ENCODE data around the gene SLC25A47.
"Not testable (repeated sequence)": the region's sequence is repeated elsewhere in the genome, so short reads cannot be mapped to it uniquely, and the experiment has no call there.

SLC25A47 gene

DNA sequence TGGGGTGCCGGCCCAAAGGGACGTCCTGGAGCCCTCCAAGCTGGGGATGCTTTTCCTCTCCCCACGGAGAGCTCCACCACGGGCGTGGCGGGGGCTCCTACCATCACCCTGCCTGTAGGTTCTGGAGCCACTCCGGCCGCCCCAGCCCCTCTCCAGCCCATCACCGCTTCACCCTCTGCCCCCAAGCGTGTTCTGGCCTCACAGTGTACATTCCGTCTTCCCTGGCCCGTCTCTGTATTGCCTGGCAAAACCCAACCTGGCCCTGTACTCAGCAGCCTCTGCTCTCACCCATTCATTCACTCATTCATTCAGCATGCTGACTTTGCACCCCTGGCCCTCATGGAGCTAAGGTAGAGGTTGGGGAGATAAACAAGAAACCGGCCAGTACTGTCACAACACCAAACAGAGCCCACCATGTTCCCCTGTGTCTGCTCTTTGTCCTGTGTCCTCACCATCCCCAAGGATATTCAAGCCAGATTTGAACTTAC is 37.2 kb upstream of the SLC25A47 start:
- H3K4me3 ChIP-seq (ENCODE audit: low read depth, low read length): peak overlapping the region; percentile 74
- TF ChIP-seq, protein P1, sequence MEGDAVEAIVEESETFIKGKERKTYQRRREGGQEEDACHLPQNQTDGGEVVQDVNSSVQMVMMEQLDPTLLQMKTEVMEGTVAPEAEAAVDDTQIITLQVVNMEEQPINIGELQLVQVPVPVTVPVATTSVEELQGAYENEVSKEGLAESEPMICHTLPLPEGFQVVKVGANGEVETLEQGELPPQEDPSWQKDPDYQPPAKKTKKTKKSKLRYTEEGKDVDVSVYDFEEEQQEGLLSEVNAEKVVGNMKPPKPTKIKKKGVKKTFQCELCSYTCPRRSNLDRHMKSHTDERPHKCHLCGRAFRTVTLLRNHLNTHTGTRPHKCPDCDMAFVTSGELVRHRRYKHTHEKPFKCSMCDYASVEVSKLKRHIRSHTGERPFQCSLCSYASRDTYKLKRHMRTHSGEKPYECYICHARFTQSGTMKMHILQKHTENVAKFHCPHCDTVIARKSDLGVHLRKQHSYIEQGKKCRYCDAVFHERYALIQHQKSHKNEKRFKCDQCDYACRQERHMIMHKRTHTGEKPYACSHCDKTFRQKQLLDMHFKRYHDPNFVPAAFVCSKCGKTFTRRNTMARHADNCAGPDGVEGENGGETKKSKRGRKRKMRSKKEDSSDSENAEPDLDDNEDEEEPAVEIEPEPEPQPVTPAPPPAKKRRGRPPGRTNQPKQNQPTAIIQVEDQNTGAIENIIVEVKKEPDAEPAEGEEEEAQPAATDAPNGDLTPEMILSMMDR (IDR thresholded peaks at IDR 0.05; ENCODE audit: borderline replicate concordance, insufficient read depth, low read depth, low read length): no peak

DNA sequence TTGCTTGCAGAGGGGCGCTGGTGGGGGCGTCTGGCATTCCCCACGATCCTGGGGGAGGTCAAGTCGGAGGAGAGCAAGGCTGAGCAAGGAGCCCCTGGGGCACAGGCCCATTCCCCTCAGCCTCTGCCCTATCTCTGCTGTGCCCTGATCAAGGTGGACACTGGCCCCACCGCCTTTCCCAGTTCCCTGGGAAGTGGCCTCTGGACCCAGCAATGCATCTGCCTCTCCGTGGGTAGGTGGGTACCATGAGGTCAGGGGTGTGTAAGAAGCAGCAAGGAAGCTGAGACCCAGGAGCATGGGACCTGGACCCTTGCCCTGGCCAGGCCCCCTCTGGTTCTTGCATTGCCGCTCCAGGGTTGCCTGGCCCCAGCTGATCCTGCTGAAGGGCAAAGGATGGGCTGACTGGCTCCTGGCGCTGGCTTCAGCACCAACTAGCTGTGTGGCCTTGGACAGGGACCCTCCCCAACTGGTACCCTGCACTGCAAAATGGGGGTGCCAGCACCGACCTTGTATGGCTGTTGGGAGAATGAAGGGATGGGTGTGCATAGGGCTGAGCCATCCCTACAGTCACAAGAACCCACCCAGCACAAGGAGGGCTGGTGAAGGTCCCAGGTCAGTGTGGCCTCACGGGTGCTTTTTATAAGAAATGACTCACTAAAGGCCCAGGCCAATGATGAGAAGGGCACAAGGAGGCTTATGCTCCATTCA is 36.5 kb upstream of the SLC25A47 start:
- no peak overlapping the region for H3K4me3 ChIP-seq (ENCODE audit: low read depth, low read length)
- TF ChIP-seq, protein P1 (IDR thresholded peaks at IDR 0.05; ENCODE audit: borderline replicate concordance, insufficient read depth, low read depth, low read length): no peak

DNA sequence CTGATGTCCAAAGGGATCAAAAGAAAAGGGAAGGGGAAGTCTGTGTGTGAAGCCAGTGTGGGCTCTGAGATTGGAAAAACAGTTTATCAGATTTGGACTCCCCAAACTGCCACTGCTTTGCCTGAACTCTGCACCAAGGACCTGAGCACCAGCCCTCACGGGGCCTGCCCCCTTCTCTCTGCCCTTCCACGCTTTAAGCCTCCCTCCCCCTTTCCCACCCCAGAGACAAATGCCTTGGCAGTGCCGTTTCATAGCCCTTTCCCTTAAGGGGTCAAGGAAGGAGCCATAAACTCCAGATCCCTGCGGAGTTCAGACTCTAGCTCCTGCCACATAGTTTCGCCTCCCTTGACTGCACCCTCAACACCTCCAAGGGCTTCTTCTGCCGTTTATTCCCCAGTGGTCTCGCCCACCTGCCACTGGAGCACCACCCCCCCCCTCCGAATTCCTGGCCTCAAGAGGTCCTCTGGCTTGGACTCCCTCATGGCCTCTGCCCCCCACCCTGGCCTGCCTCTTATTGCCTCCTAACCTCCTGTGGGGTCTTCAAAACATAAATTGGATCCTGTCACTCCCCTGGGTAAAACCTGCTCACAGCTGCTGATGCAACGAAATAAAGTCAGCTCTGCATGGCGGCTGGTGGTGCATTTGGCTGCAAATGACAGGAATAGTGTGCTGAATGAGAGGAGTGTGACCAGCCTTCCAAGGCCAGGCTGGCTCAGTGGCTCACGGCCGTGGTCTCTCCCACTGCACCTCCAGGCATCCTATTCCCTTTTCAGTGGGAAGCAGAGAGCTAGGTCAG is 35.7 kb upstream of the SLC25A47 start:
- TF ChIP-seq, protein P1 (IDR thresholded peaks at IDR 0.05; ENCODE audit: borderline replicate concordance, insufficient read depth, low read depth, low read length): no peak
- no peak overlapping the region for H3K4me3 ChIP-seq (ENCODE audit: low read depth, low read length)

DNA sequence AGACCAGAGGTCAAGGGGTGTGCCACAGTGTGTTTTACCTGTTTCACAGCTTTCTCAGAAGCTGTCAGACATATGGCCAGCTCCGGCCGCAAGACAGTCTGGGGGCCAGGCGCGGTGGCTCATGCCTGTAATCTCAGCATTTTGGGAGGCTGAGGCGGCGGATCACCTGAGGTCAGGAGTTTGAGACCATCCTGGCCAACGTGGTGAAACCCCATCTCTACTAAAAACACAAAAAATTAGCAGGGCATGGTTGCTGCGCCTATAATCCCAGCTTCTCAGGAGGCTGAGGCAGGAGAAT is 35.2 kb upstream of the SLC25A47 start:
- H3K4me3 ChIP-seq (ENCODE audit: low read depth, low read length): not testable (repeated sequence)

DNA sequence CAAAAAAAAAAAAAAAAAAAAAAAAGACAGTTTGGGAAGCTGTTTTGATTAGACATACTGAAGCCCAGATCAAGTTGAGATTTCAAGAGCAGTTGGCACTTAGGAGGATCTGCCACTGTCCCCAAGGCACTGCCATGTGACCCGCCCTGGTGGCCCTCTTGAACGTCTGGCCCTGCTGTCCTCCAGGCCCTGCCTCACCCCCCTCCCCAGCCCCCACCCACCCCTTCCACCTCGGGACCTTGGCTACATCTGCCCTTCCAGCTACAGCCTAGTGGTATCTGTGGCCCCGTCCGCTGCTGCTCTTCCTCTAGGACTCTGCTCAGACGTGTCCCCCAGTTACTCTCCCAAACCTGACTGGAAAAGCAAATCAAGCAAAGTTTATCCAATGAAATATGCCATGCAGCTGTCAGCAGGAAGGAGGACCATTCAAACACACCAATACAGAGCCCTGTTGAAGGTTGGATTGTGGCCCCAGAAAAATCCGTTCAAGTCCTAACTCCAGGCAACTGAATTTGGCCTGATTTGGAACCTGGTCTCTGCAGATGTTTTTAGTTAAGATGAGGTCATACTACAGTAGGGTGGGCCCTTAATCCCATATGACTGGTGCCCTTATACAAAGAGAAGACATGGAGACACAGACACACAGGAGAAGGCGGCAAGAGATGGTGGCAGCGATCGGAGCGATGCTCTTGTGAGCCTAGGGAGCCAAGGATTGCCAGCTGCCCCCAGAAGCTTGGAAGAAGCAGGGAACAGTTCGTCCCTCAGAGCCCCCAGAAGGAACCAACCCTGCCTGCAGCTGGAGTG is 34.6 kb upstream of the SLC25A47 start:
- TF ChIP-seq, protein P1 (IDR thresholded peaks at IDR 0.05; ENCODE audit: borderline replicate concordance, insufficient read depth, low read depth, low read length): no peak
- no peak overlapping the region for H3K4me3 ChIP-seq (ENCODE audit: low read depth, low read length)

DNA sequence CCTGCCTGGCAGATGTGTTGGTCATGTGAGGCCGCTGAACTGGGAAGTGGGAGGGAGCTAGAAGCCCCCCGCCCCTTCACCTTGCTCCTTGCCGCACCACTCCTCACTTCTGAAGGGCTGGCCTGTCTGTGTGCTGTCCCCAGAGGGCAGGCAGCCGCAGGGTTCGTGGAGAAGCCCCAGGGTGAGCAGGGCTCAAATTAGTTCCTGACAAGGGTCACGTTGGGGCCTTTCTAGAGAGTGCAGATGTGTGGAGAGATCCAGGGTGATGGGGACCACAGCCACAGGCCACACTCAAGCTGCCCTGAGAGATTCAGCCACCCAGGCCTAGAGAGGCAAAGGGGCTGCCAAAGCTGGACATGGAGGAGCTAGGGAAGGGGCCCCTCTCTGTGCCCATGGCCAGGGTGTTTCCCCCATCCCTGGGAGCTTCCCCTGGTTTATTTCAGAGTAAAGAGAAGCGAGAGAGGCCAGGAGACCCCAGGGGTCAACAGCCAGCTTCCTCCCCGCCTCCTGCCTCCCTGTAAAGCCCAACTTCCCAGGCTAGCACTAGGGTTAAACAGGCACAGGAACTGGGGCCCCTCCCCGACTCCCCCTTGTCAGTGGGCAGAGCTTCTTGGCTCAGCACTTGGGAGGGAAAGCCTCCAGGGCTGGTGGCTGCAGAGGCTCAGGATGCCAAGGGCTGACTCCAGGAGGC is 33.1 kb upstream of the SLC25A47 start:
- H3K4me3 ChIP-seq (ENCODE audit: low read depth, low read length): no peak overlapping the region
- TF ChIP-seq, protein P1 (IDR thresholded peaks at IDR 0.05; ENCODE audit: borderline replicate concordance, insufficient read depth, low read depth, low read length): no peak
